IPS-20b (cell line): Measurements from ENCODE around the gene HAO1.

Source experiments
- H3K27ac ChIP-seq: one replicate; pipeline ENCODE4 v1.5.1; 2013; ENCODE audit warnings: low read length
- H3K27me3 ChIP-seq: 2 replicates; pipeline ENCODE4 v1.6.1; 2013; ENCODE audit warnings: mild to moderate bottlenecking, low read length, inconsistent platforms; ENCODE audit not compliant: insufficient read depth
- H3K36me3 ChIP-seq: 2 replicates; pipeline ENCODE4 v1.6.1; 2013; ENCODE audit warnings: low read depth, mild to moderate bottlenecking, inconsistent platforms, low read length, moderate library complexity; ENCODE audit not compliant: insufficient read depth
- H3K4me1 ChIP-seq: 2 replicates; pipeline ENCODE4 v1.6.1; 2013; ENCODE audit warnings: mild to moderate bottlenecking, control low read depth, inconsistent platforms, low read length, moderate library complexity; ENCODE audit not compliant: insufficient read depth
- H3K4me3 ChIP-seq: 2 replicates; pipeline ENCODE4 v1.5.1; 2013; ENCODE audit warnings: mild to moderate bottlenecking, low read length, inconsistent platforms
- H3K9ac ChIP-seq: 2 replicates; pipeline ENCODE4 v1.6.1; 2013; ENCODE audit warnings: low read depth, mild to moderate bottlenecking, inconsistent platforms, low read length, moderate library complexity
- H3K9me3 ChIP-seq: 2 replicates; pipeline ENCODE4 v1.6.1; 2013; ENCODE audit warnings: mild to moderate bottlenecking, low read depth, low read length, inconsistent platforms; ENCODE audit not compliant: insufficient read depth

The HAO1 gene

DNA sequence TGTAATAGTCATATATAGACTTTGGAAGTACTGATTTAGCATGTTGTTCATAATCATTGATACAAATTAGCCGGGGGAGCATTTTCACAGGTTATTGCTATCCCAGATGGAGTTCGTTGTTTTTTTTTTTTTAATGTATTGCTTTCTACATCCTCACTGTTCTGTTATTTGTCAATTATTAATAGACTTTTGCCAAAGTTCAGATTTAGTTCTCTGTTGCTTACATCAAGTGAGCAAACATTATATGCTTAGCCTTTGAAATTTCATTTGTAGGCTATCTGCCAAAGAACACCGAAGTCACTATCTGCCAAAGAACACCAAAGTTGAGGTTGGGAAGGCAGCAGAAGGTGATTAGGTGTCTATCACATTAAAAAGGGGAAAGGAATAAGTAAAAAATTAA, at the start of gene HAO1:
Gene HAO1, minus strand, starts transcription at position 118 of the 400 bp plus-strand sequence. Its CDS starts 36 bp downstream, at position 82.
- Histone ChIP-seq H3K9ac (no peak within 1 kb of the TSS), H3K9me3 (peaks cover 17% of the 10 kb centered on the region), H3K4me3 (no peak within 1 kb of the TSS), H3K36me3 (no peaks in the 10 kb centered on the region), H3K27ac (no peak within 1 kb of the TSS), H3K27me3 (no peaks in the 10 kb centered on the region), H3K4me1 (no peaks in the 10 kb centered on the region)

DNA sequence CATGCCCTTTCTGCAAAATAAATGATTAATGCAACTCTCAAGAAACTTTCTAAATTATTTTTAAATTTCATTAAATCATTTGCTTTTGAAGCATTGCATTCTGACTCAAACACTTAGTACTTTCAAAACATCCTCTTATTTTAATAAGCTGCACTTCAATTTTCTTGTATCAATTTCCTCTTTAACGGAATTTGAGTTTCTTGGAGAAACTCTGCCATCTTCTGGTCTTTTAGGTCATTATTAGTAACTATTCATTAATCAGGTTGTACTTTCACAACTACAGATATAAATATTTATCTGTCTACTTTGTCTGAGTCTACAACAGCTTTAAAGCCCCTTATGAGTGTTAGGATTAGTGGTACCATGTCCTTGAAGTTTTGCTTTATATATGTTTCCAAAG, 49.1 kb upstream of the HAO1 start:
- Histone ChIP-seq H3K27me3 (no peaks in the 10 kb centered on the region), H3K27ac (no peak overlapping the region)

DNA sequence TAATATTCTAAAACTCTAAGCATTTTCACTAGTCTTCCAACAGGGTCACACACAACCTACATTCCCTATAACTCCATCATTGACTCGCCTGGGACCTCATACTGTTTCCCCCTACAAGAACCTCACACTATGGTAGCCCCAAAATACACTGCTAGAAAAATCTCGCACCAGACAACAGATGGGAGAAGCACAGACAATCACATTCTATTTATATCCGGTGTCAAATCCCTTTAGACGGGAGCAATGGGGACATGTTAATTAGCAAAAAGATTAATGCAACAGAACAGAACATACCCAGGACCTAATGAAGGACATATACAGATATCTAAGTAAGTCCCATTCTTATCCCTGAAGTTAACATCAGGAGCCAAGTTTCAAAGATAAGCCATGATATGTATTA, 45.7 kb upstream of the HAO1 start:
- Histone ChIP-seq H3K27me3 (no peaks in the 10 kb centered on the region), H3K9ac (no peak overlapping the region), H3K9me3 (no peaks in the 10 kb centered on the region), H3K36me3 (peaks cover 5% of the 10 kb centered on the region; the same call in 1 of the 2 replicates), H3K4me3 (no peak overlapping the region), H3K27ac (no peak overlapping the region), H3K4me1 (peaks cover 8% of the 10 kb centered on the region; the same call in 1 of the 2 replicates)

More for the DNA sequence above, 49.1 kb upstream of the HAO1 start:
- H3K36me3 ChIP-seq: peaks cover 2% of the 10 kb centered on the region; the same call in 1 of the 2 replicates
- H3K4me3 ChIP-seq: no peak overlapping the region
- peaks cover 3% of the 10 kb centered on the region; the same call in 1 of the 2 replicates for H3K4me1 ChIP-seq
- H3K9me3 ChIP-seq: peaks cover 4% of the 10 kb centered on the region; the same call in 1 of the 2 replicates
- no peak overlapping the region for H3K9ac ChIP-seq

DNA sequence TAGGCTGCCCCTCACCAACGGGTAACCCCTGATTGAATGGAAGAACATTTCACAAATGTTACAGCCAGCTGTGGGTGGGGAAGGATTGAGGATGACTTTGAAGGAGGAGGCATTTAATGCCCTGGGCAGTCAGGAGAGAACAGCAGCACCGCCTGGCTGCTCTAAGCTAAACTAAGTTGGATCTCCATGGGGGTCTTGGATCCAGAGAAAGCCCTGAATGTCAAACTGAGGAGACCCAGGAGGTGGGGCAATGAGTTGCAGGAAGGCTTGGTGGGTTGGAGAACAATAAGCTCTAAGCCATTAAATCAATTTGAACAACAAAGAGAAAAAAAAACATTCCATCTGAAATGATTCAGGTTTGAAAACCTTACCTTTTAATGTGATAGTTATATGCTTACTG, 43.9 kb upstream of the HAO1 start:
- H3K9me3 ChIP-seq: no peaks in the 10 kb centered on the region
- no peaks in the 10 kb centered on the region for H3K27me3 ChIP-seq
- no peak overlapping the region for H3K4me3 ChIP-seq
- H3K9ac ChIP-seq: no peak overlapping the region
- no peak overlapping the region for H3K27ac ChIP-seq
- H3K4me1 ChIP-seq: peaks cover 8% of the 10 kb centered on the region; the same call in 1 of the 2 replicates
- H3K36me3 ChIP-seq: peaks cover 5% of the 10 kb centered on the region; the same call in 1 of the 2 replicates

DNA sequence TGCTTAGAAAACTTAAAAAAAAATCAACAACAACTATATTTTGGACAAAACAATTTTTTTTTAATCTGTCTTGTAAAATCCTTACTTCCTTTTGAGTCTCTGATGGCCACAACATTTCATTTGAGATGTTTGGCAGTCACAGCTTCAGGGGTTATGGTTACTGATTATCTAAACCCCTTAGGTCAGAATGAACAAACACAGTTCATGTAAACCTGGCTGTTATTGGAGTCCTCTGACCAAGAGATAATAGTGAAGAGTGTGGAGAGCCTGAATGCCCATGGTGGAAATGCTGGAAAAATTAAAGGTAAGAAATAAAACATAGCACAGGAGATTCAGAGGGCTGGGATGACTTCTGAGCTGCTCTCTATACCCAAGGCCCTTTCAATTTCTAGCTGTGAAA, 41.1 kb upstream of the HAO1 start:
- Histone ChIP-seq H3K9ac (no peak overlapping the region), H3K9me3 (no peaks in the 10 kb centered on the region), H3K4me3 (no peak overlapping the region), H3K4me1 (peaks cover 8% of the 10 kb centered on the region; the same call in 1 of the 2 replicates), H3K27me3 (no peaks in the 10 kb centered on the region), H3K36me3 (peaks cover 5% of the 10 kb centered on the region; the same call in 1 of the 2 replicates), H3K27ac (no peak overlapping the region)

DNA sequence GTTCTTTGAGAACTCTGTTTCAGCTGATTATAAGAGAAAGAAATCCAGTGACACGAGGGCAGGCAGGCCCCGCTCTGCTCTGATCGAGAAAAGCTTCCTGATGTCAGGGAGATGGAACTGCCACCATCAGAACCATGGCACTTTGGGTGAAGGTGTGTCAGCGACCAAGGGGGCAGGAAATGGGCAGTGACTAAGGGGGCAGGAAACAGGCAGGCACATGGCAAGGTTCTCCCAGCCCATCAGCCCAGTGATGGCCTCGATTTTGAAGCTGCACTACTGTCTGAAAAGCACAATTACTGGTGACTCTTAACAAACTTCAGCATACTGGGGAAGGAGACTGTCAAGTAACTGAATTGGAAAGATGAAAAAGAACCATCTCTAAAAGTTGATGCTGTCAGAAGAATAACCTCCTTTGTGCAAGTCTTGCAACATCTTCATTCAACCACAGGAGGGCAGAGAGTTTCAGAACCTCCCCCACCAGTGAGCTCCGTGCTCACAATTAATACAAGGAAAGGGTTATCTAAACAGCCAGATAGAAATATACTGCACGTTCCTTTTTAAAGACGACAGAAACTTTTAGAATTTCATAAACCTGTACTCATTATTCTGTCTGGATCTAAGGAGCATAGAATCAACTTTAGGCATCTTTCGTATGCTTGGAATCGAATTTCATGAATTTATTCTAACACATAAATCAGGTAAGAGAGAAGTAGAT, 40.2 kb upstream of the HAO1 start:
- no peak overlapping the region for H3K27ac ChIP-seq
- peaks cover 5% of the 10 kb centered on the region; the same call in 1 of the 2 replicates for H3K36me3 ChIP-seq
- H3K9me3 ChIP-seq: no peaks in the 10 kb centered on the region
- no peak overlapping the region for H3K9ac ChIP-seq
- H3K4me1 ChIP-seq: peaks cover 8% of the 10 kb centered on the region; the same call in 1 of the 2 replicates
- no peak overlapping the region for H3K4me3 ChIP-seq
- no peaks in the 10 kb centered on the region for H3K27me3 ChIP-seq

DNA sequence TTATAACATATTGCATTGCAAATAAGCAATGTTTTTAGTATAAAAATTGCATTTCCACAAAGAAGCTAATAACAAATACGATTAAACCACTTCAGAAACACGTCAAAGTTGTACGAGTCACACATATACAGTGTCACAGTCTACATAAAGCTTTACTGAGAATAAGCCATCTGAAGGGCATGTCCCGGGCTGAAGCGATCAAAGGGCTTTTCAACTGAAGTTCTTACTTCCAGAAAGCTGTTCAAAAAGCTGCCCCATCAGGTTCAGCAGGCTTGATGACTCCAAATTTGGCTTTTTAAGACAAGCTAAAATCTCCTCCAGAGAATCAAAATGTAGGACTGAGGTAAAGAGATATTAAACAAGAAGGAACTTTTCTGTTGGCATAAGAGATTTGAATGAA, 37.5 kb upstream of the HAO1 start:
- Histone ChIP-seq H3K36me3 (peaks cover 5% of the 10 kb centered on the region; the same call in 1 of the 2 replicates), H3K4me1 (no peaks in the 10 kb centered on the region), H3K4me3 (no peak overlapping the region), H3K9ac (no peak overlapping the region), H3K27me3 (no peaks in the 10 kb centered on the region), H3K9me3 (no peaks in the 10 kb centered on the region), H3K27ac (no peak overlapping the region)

DNA sequence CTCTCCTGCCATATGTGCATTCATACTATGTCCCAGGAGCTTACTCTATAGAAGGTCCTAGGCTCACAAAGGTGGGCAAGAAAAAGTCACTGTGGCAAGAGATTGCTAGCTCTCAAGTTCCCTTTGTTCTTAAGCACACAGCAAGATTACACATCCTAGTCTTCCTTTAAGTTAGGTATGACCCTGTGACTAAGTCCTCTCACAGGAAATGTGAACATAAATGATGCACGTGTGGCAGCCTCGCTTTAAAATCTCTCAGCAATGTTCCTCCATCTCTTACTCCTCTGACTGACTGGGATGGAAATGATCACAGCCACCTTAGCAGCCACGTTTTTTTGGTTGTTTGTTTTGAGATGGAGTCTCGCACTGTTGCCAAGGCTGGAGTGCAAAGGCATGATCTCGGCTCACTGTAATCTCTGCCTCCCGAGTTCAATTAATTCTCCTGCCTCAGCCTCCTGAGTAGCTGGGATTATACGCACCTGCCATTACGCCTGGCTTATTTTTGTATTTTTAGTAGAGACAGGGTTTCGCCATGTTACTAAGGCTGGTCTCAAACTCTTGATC, 35.7 kb upstream of the HAO1 start:
- no peak overlapping the region for H3K4me3 ChIP-seq
- H3K27me3 ChIP-seq: no peaks in the 10 kb centered on the region
- no peaks in the 10 kb centered on the region for H3K9me3 ChIP-seq
- no peak overlapping the region for H3K9ac ChIP-seq
- no peaks in the 10 kb centered on the region for H3K4me1 ChIP-seq
- no peaks in the 10 kb centered on the region for H3K36me3 ChIP-seq
- H3K27ac ChIP-seq: no peak overlapping the region

DNA sequence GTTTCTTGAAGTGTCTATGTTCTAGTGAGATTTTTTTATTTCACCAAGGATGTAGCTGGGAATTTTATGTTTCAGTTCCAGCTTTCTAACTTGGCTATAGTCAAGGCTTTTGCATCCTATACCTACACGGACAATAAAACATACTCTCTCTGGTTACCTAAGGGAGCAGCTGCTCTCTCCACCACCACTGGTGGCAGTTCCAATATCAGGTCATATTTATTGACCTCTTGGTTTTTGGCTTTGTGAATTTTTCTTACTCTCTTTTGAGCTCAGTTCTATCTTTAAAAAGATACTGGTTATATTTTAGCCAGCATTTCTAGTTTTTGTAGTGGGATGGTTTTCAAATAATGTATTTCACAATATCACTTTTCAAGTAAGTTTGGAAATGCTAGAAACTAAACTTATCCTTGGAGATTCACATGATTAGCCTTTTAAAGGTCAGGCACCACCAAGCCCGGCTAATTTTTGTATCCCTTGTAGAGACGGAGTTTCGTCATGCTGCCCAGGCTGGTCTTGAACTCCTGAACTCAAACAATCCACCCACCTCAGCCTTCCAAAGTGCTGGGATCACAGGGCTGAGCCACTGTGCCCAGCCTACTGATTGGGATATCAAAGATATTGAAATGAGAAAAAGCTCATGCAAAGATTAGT, 34.7 kb upstream of the HAO1 start:
- no peak overlapping the region for H3K9ac ChIP-seq
- H3K27ac ChIP-seq: no peak overlapping the region
- no peaks in the 10 kb centered on the region for H3K27me3 ChIP-seq
- no peaks in the 10 kb centered on the region for H3K36me3 ChIP-seq
- H3K9me3 ChIP-seq: no peaks in the 10 kb centered on the region
- H3K4me1 ChIP-seq: no peaks in the 10 kb centered on the region
- H3K4me3 ChIP-seq: no peak overlapping the region

DNA sequence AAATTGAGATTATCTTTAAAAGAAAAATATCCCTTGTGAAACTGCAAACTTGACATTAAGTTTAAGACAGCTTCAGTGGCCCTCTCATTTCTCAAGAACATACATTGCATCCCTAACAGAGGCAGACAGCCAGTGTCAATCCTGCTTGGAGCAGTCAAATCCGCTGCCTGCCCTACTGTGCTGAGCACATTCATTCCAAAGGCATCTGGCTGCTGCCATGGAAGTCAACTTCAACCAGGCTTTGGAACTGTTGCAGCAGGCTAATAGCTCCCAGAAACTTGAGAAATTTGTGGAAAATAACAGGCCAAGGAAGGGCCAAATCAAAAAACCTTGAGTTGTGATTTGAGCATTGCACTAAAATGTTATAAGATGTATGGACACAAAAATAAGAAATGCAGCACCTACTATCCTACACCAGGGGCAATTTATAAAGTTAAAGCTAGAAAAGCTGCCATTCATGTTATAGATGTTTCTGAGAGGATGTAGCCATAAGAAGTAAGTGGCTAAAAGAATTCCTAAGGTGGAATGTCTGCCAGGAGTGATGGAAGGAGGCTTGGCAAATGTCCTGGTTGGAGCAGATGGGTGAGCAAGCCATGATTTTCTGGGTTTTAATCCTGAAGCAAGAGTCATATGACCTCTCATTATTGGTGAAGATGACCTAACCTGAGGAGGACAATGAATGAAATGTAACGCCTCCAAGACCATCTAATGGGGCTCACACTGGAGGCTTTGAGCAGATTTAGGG, 31.4 kb upstream of the HAO1 start:
- Histone ChIP-seq H3K4me1 (no peaks in the 10 kb centered on the region), H3K27ac (no peak overlapping the region), H3K36me3 (no peaks in the 10 kb centered on the region), H3K27me3 (no peaks in the 10 kb centered on the region), H3K4me3 (no peak overlapping the region), H3K9ac (no peak overlapping the region), H3K9me3 (no peaks in the 10 kb centered on the region)

DNA sequence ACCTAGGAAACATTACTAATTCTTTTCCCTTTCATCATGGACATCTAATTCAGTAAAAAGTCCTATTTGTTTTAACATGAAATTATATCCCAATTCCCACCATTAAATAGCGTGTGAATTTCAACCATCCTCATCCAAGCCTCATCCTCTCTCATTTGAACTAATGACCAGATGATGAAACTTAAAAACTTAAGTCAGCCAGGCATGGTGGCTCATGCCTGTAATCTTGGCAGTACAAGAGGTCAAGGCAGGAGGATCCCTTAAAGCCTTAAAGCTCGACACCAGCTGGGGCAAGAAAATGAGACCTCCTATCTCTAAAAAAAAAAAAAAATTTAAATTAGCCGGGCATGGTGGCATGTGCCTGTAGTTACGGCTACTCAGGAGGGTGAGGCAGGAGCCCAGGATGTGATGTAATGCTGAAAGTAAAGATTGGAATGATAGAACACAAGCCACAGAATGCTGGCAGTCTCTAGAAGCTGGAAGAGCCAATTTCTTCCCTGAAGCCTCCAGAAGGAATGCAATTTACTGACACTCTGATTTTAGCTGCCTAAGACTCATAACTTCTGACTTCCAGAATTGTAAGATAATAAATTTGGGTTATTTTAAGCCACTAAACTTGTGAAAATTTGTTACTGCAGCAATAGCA, 27.1 kb upstream of the HAO1 start:
- no peaks in the 10 kb centered on the region for H3K36me3 ChIP-seq
- no peak overlapping the region for H3K27ac ChIP-seq
- no peak overlapping the region for H3K4me3 ChIP-seq
- H3K27me3 ChIP-seq: no peaks in the 10 kb centered on the region
- no peaks in the 10 kb centered on the region for H3K9me3 ChIP-seq
- H3K4me1 ChIP-seq: no peaks in the 10 kb centered on the region
- no peak overlapping the region for H3K9ac ChIP-seq
